Raji (cell line): ENCODE results near the gene TRAT1.

ENCODE experiments used
- POLR2A ChIP-seq: IDR thresholded peaks from 2 replicates; pipeline ENCODE4 v1.6.1; 2011; ENCODE audit warnings: low read depth, low read length, control low read depth; ENCODE audit not compliant: insufficient read depth

The TRAT1 gene

GRCh38 chr3:108899530-108899929 lies 76.9 kb downstream of the TRAT1 start:
- no peak for TF ChIP-seq POLR2A
